Nucleus accumbens (tissue), 56 donors: Measurements from ENCODE around the gene RASSF4.
A peak's percentile ranks its signal among the peaks of the same experiment; 100 is the strongest.

Experiments used
- DNase-seq, 56 donors: peaks; one replicate each; lab custom pipeline; 2025; lab: John Stamatoyannopoulos, UW

The RASSF4 gene

GRCh38 chr10:44983895-44984278 lies 24.3 kb downstream of the RASSF4 start:
- no peak for DNase-seq

GRCh38 chr10:44984671-44985101 lies 25.1 kb downstream of the RASSF4 start:
- DNase-seq, result no peak

- no peak for DNase-seq
Observed at GRCh38 chr10:44985175-44985681, 25.6 kb downstream of the RASSF4 start.

- no peak for DNase-seq
Observed at GRCh38 chr10:44986179-44986578, 26.6 kb downstream of the RASSF4 start.

GRCh38 chr10:44986670-44987069 lies 27.1 kb downstream of the RASSF4 start:
- DNase-seq, result no peak

GRCh38 chr10:44988957-44989585 lies 29.5 kb downstream of the RASSF4 start:
- DNase-seq, result no peak

GRCh38 chr10:44989597-44990301 lies 30.1 kb downstream of the RASSF4 start:
- DNase-seq, result no peak

GRCh38 chr10:44990302-44990655 lies 30.7 kb downstream of the RASSF4 start:
- no peak for DNase-seq

- DNase-seq, result no peak
Observed at GRCh38 chr10:44990965-44991364, 31.4 kb downstream of the RASSF4 start.

- DNase-seq, result peak in 1 of 56 donors; percentile 17
Observed at GRCh38 chr10:44991571-44991970, 32.0 kb downstream of the RASSF4 start.

GRCh38 chr10:44992070-44992731 lies 32.6 kb downstream of the RASSF4 start:
- peak in 2 of 56 donors; percentile 28 to 40 for DNase-seq

- no peak for DNase-seq
Observed at GRCh38 chr10:44992732-44993225, 33.2 kb downstream of the RASSF4 start.

- DNase-seq, result no peak
Observed at GRCh38 chr10:44993226-44993921, 33.8 kb downstream of the RASSF4 start.

- DNase-seq, result no peak
Observed at GRCh38 chr10:44993922-44994751, 34.5 kb downstream of the RASSF4 start.

- DNase-seq, result no peak
Observed at GRCh38 chr10:44994752-44995530, 35.3 kb downstream of the RASSF4 start.

- no peak for DNase-seq
Observed at GRCh38 chr10:44995581-44995913, 35.9 kb downstream of the RASSF4 start.

- peak in 20 of 56 donors; percentile 31 to 71 (median 50) for DNase-seq
Observed at GRCh38 chr10:44995914-44996669, 36.5 kb downstream of the RASSF4 start.

GRCh38 chr10:44997105-44997748 lies 37.6 kb downstream of the RASSF4 start:
- no peak for DNase-seq
